Endothelial cell of umbilical vein (primary cell): Measurements from ENCODE around the gene PSG3. TPM values are rescaled to one million over a fixed set of nuclear protein-coding genes. Genes with fewer than 3 reads are reported as not detected.
A peak's percentile ranks its signal among the peaks of the same experiment; 100 is the strongest.
"Not testable (repeated sequence)": the region's sequence is repeated elsewhere in the genome, so short reads cannot be mapped to it uniquely, and the experiment has no call there.

ENCODE experiments used
- BruUV-seq: library from RNA; stranded (reverse); fragments of 400-500 nt; replicated peaks from 2 replicates; lab custom pipeline; 2021; lab: Mats Ljungman, UMichigan
- CTCF ChIA-PET: fragments of 300-600, 350-600 bp; sonication (Branson Sonifier 250); formaldehyde crosslinking; loops from one replicate; lab custom pipeline; 2021; ENCODE audit warnings: antibody characterized with exemption, inconsistent platforms; lab: Charles Lee
- POLR2A ChIA-PET: fragments of 300-600, 350-600 bp; sonication (Branson Sonifier 250); formaldehyde crosslinking; loops from one replicate; lab custom pipeline; 2021; ENCODE audit warnings: antibody characterized with exemption, inconsistent platforms; lab: Charles Lee
- DNase-seq: peaks from one replicate; pipeline ENCODE4 v3.0.0-alpha.2; 2011; ENCODE audit warnings: low read depth, low spot score
- FAIRE-seq: peaks from 2 replicates; lab custom pipeline; 2011; peaks lifted over from hg19 to GRCh38; lab: Jason Lieb, UNC
- H2AFZ ChIP-seq: 2 replicates; pipeline ENCODE4 v1.6.0; 2012; ENCODE audit warnings: low read depth, low read length, control low read depth, inconsistent platforms
- H3K27ac ChIP-seq: 2 replicates; pipeline ENCODE4 v1.5.1; 2011; ENCODE audit warnings: low read depth, mild to moderate bottlenecking, control low read depth, low read length, moderate library complexity; ENCODE audit not compliant: insufficient read depth
- H3K27me3 ChIP-seq, 2 experiments: 2 replicates each; pipeline versions ENCODE4 v1.6.0 to v1.6.1; 2011; ENCODE audit warnings: low read length in 2 of 2, mixed read lengths in 1 of 2; ENCODE audit not compliant: control insufficient read depth in 2 of 2, insufficient read depth in 2 of 2
- H3K36me3 ChIP-seq, 2 experiments: 2 replicates in 1 of 2; 3 replicates in 1 of 2; pipeline ENCODE4 v1.5.1; 2011; ENCODE audit warnings: low read length in 2 of 2, mild to moderate bottlenecking in 1 of 2, moderate library complexity in 1 of 2; ENCODE audit not compliant: control insufficient read depth in 2 of 2, insufficient read depth in 2 of 2; ENCODE audit errors: extremely low read depth in 1 of 2
- H3K4me1 ChIP-seq: 3 replicates; pipeline ENCODE4 v1.5.1; 2011; ENCODE audit warnings: mild to moderate bottlenecking, low read length; ENCODE audit not compliant: control insufficient read depth, insufficient read depth; ENCODE audit errors: extremely low read depth
- H3K4me2 ChIP-seq: 2 replicates; pipeline ENCODE4 v1.6.1; 2011; ENCODE audit warnings: low read length, control low read depth, mixed read lengths; ENCODE audit not compliant: insufficient read depth
- H3K4me3 ChIP-seq, 3 experiments: fragments of 200-600 bp in 1 of 3; sonication (generic), shearing (Covaris generic) in 1 of 3; replicated peaks in 1 of 3; 2 replicates each; pipeline ENCODE4 v1.5.1; 2011 to 2016; ENCODE audit warnings: control low read depth in 3 of 3, low read length in 3 of 3, mild to moderate bottlenecking in 2 of 3, inconsistent platforms in 1 of 3, low read depth in 1 of 3, moderate library complexity in 1 of 3; ENCODE audit not compliant: insufficient read depth in 1 of 3
- H3K79me2 ChIP-seq: 2 replicates; pipeline ENCODE4 v1.6.0; 2012; ENCODE audit warnings: low read length, inconsistent platforms; ENCODE audit not compliant: control insufficient read depth, insufficient read depth
- H3K9ac ChIP-seq: replicated peaks from 2 replicates; pipeline ENCODE3; 2011; ENCODE audit warnings: low read length, control low read depth; ENCODE audit not compliant: insufficient read depth; ENCODE audit errors: extremely low read depth
- H3K9me1 ChIP-seq: replicated peaks from 3 replicates; pipeline ENCODE4 v1.6.0; 2011; ENCODE audit warnings: mild to moderate bottlenecking, low read length; ENCODE audit not compliant: control insufficient read depth, insufficient read depth; ENCODE audit errors: extremely low read depth
- H3K9me3 ChIP-seq: replicated peaks from 2 replicates; pipeline ENCODE4 v1.5.1; 2012; ENCODE audit warnings: low read length, inconsistent platforms; ENCODE audit not compliant: control insufficient read depth, insufficient read depth
- H4K20me1 ChIP-seq: replicated peaks from 2 replicates; pipeline ENCODE3; 2011; ENCODE audit warnings: mild to moderate bottlenecking, low read length; ENCODE audit not compliant: control insufficient read depth, insufficient read depth; ENCODE audit errors: extremely low read depth
- EZH2 ChIP-seq: IDR thresholded peaks from 2 replicates; pipeline ENCODE4 v1.6.1; 2012; ENCODE audit warnings: borderline replicate concordance, low read depth, mild to moderate bottlenecking, moderate library complexity, low read length, inconsistent platforms; ENCODE audit not compliant: severe bottlenecking
- FOS ChIP-seq: IDR thresholded peaks from 2 replicates; pipeline ENCODE4 v1.6.1; 2011; ENCODE audit warnings: mild to moderate bottlenecking, low read length, moderate library complexity, borderline replicate concordance; ENCODE audit not compliant: insufficient read depth
- GATA2 ChIP-seq: IDR thresholded peaks from 2 replicates; pipeline ENCODE4 v1.7.0; 2011; ENCODE audit warnings: low read depth, mild to moderate bottlenecking, moderate library complexity, mixed read lengths, low read length; ENCODE audit not compliant: insufficient read length, insufficient read depth
- JUN ChIP-seq: IDR thresholded peaks from 2 replicates; pipeline ENCODE4 v1.6.1; 2011; ENCODE audit warnings: borderline replicate concordance, low read depth; ENCODE audit not compliant: insufficient read length, insufficient read depth
- MYC ChIP-seq: IDR thresholded peaks from one replicate; pipeline ENCODE4 v1.6.1; 2011; ENCODE audit warnings: mild to moderate bottlenecking, low read depth, low read length
- POLR2A ChIP-seq: IDR thresholded peaks from 2 replicates; pipeline ENCODE4 v1.6.1; 2012; ENCODE audit warnings: low read depth, mild to moderate bottlenecking, control low read depth, low read length
- POLR2AphosphoS5 ChIP-seq: IDR thresholded peaks from 2 replicates; pipeline ENCODE4 v1.6.1; 2012; ENCODE audit warnings: low read depth, mild to moderate bottlenecking, control low read depth, low read length, moderate library complexity; ENCODE audit not compliant: insufficient read depth
- dilution Hi-C: fragments of 300-500 bp; cut with MboI; formaldehyde crosslinking; loops from one replicate; pipeline ENCODE4 v1.15.0; 2019; ENCODE audit warnings: low sequenced_read_pairs; ENCODE audit not compliant: extremely low pct_ligation_motif_present
- intact Hi-C: fragments of 100-400 bp; cut with micrococcal nuclease; formaldehyde crosslinking; loops from one replicate; pipeline ENCODE4 v1.10.0; 2022
- polyA plus RNA-seq, 4 experiments: library from polyadenylated mRNA; depleted of rRNA in 3 of 4; stranded (reverse) in 3 of 4; unstranded in 1 of 4; fragments of >200 nt; gene quantifications; 2 replicates each; pipeline versions ENCODE4 v1.2.1 to v1.2.3, GENCODE V29; 2011 to 2012; ENCODE audit warnings: missing spikeins in 1 of 4
- total RNA-seq: library from RNA; stranded (reverse); gene quantifications from 2 replicates; pipeline ENCODE4 v1.2.3, GENCODE V29; 2021
- TF ChIP-seq, protein P1 (sequence below): IDR thresholded peaks from 2 replicates; pipeline ENCODE4 v1.6.1; 2011; ENCODE audit not compliant: insufficient read depth, insufficient read length
- TF ChIP-seq, protein P2 (sequence below), 2 donors: IDR thresholded peaks; 1 replicate in 1 of 2; 2 replicates in 1 of 2; pipeline ENCODE4 v1.5.1; 2011; ENCODE audit warnings: low read length in 2 of 2, mild to moderate bottlenecking in 2 of 2, moderate library complexity in 2 of 2, control low read depth in 1 of 2, inconsistent platforms in 1 of 2, low read depth in 1 of 2; ENCODE audit not compliant: insufficient read depth in 1 of 2; ENCODE audit errors: extremely low read depth in 1 of 2

PSG3 gene
- total and polyA plus RNA-seq, 2 donors (not counting 3 experiments of a cell fraction or from before 2014, with no cell fraction given): not detected

DNA sequence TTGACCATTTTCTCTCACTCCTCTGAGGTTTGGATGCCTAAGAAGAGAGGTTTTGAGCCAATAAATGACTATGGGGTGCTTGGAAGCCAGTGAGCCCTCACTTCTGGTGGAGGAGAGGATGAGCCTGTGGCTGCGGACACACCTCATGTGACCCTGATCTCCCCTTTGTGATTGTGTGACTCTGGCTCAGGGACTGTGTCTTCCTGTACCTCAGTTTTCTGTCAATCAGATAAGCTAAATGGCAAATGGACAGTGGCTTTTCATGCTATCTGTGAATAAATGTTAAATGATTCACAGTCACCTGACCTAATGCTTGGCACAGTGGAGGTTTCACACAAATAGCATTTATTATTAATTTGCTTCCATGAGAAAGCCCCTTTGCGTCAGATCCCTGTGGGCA lies 22.5 kb upstream of the PSG3 start:
- Histone ChIP-seq H3K9me3 (no peaks in the 10 kb centered on the region), H3K27ac (no peak overlapping the region), H3K36me3 (no peaks in the 10 kb centered on the region), H4K20me1 (no peaks in the 10 kb centered on the region), H3K27me3 (no peaks in the 10 kb centered on the region), H3K4me3 (no peak overlapping the region), H3K9me1 (no peaks in the 10 kb centered on the region), H3K4me1 (no peaks in the 10 kb centered on the region), H3K9ac (no peak overlapping the region), H3K79me2 (no peaks in the 10 kb centered on the region), H3K4me2 (no peak overlapping the region), H2AFZ (no peak overlapping the region)
- intact Hi-C loops (loop anchor here (10.0 kb wide), 1 partner anchor 68 kb away; no protein-coding TSS in a partner anchor), dilution Hi-C loops (no loop called here)
- FAIRE-seq: no peak
- POLR2A ChIA-PET: no interaction called here
- TF ChIP-seq POLR2A (no peak), JUN (no peak), GATA2 (no peak), MYC (no peak), EZH2 (no peak), POLR2AphosphoS5 (no peak), FOS (no peak)
- TF ChIP-seq, protein P1, sequence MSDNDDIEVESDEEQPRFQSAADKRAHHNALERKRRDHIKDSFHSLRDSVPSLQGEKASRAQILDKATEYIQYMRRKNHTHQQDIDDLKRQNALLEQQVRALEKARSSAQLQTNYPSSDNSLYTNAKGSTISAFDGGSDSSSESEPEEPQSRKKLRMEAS: no peak
- TF ChIP-seq, protein P2, sequence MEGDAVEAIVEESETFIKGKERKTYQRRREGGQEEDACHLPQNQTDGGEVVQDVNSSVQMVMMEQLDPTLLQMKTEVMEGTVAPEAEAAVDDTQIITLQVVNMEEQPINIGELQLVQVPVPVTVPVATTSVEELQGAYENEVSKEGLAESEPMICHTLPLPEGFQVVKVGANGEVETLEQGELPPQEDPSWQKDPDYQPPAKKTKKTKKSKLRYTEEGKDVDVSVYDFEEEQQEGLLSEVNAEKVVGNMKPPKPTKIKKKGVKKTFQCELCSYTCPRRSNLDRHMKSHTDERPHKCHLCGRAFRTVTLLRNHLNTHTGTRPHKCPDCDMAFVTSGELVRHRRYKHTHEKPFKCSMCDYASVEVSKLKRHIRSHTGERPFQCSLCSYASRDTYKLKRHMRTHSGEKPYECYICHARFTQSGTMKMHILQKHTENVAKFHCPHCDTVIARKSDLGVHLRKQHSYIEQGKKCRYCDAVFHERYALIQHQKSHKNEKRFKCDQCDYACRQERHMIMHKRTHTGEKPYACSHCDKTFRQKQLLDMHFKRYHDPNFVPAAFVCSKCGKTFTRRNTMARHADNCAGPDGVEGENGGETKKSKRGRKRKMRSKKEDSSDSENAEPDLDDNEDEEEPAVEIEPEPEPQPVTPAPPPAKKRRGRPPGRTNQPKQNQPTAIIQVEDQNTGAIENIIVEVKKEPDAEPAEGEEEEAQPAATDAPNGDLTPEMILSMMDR (IDR thresholded peaks at IDR 0.05; ENCODE audit: extremely low read depth in 1 of 2, insufficient read depth in 1 of 2, low read depth in 1 of 2, low read length in 2 of 2): no peak
- CTCF ChIA-PET: no interaction called here
- no peak for DNase-seq
- no TSS peak for BruUV-seq

DNA sequence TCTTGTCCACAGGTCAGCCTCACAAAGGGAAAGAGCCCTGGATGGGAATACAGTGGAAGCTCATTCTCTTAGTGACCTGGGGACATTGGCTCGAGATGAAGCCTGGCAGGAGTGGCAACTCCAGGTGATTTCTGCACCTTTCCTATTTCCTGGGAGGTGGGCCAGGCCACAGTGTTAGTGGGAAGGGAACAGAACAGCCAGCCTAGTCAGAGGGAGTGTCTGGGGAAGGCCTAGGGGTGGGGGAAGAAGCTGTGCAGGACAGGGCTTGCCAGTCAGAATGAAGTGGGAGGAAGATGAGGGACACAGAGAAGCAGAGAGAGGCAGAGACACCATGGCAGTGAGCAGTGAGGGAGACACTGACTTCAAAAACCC lies 21.6 kb upstream of the PSG3 start:
- CTCF ChIA-PET, H2AFZ ChIP-seq: not testable (repeated sequence)
- intact Hi-C loops: loop anchor here (10.0 kb wide), 1 partner anchor 67 kb away; no protein-coding TSS in a partner anchor

More for the DNA sequence above, 21.6 kb upstream of the PSG3 start:
- H3K9me1 ChIP-seq, H3K79me2 ChIP-seq, dilution Hi-C loops, H3K4me1 ChIP-seq, DNase-seq, H3K27me3 ChIP-seq, H4K20me1 ChIP-seq, H3K9ac ChIP-seq, H3K9me3 ChIP-seq, H3K27ac ChIP-seq, H3K36me3 ChIP-seq, FAIRE-seq, H3K4me2 ChIP-seq, H3K4me3 ChIP-seq, POLR2A ChIA-PET: not testable (repeated sequence)
- BruUV-seq: TSS peak; percentile 57
